ENCODE data around the gene TMEM52B. TPM values are rescaled to one million over a fixed set of nuclear protein-coding genes. Genes with fewer than 3 reads are reported as not detected.

Gene TMEM52B
- total RNA-seq, 1 donor from 2014 or later: not detected

GRCh38 chr12:10136637-10137205, 42.1 kb upstream of the TMEM52B start:
- Histone ChIP-seq H3K27me3 (ENCODE audit: control insufficient read depth, insufficient read depth, low read length) (no peaks in the 10 kb centered on the region), H3K36me3 (ENCODE audit: control insufficient read depth, insufficient read depth, low read length) (no peaks in the 10 kb centered on the region), H3K4me3 (ENCODE audit: low read depth, low read length) (no peak overlapping the region)
- FAIRE-seq (no peak), DNase-seq (ENCODE audit: low read depth) (no peak)
- TF ChIP-seq, protein P1, sequence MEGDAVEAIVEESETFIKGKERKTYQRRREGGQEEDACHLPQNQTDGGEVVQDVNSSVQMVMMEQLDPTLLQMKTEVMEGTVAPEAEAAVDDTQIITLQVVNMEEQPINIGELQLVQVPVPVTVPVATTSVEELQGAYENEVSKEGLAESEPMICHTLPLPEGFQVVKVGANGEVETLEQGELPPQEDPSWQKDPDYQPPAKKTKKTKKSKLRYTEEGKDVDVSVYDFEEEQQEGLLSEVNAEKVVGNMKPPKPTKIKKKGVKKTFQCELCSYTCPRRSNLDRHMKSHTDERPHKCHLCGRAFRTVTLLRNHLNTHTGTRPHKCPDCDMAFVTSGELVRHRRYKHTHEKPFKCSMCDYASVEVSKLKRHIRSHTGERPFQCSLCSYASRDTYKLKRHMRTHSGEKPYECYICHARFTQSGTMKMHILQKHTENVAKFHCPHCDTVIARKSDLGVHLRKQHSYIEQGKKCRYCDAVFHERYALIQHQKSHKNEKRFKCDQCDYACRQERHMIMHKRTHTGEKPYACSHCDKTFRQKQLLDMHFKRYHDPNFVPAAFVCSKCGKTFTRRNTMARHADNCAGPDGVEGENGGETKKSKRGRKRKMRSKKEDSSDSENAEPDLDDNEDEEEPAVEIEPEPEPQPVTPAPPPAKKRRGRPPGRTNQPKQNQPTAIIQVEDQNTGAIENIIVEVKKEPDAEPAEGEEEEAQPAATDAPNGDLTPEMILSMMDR (IDR thresholded peaks at IDR 0.05; ENCODE audit: insufficient read depth, low read length, severe bottlenecking): no peak

DNA sequence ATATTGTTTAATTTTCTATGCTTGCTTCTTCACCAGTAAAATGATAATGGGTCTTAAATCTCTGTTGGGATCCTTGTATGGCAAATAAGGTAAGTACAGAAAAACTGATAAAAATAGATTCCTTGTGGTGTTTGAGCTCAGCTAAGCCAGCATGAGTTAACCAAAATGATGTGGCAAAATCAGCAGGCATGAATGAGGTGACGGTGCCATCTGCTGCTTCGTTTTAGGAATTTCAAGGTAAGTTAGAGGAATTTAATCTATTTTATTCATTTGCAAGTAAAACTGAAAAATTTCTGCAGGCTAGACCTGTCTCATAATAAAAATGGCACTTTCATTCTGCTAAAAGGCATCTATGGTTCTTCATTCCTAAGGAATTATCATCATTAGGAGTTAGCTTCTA, 38.8 kb upstream of the TMEM52B start:
- Histone ChIP-seq H3K4me3 (ENCODE audit: low read depth, low read length) (no peak overlapping the region), H3K36me3 (ENCODE audit: control insufficient read depth, insufficient read depth, low read length) (no peaks in the 10 kb centered on the region), H3K27me3 (ENCODE audit: control insufficient read depth, insufficient read depth, low read length) (no peaks in the 10 kb centered on the region)
- DNase-seq (ENCODE audit: low read depth) (peak; percentile 61), FAIRE-seq (no peak)
- TF ChIP-seq, protein P1 (IDR thresholded peaks at IDR 0.05; ENCODE audit: insufficient read depth, low read length, severe bottlenecking): peak; percentile 46

DNA sequence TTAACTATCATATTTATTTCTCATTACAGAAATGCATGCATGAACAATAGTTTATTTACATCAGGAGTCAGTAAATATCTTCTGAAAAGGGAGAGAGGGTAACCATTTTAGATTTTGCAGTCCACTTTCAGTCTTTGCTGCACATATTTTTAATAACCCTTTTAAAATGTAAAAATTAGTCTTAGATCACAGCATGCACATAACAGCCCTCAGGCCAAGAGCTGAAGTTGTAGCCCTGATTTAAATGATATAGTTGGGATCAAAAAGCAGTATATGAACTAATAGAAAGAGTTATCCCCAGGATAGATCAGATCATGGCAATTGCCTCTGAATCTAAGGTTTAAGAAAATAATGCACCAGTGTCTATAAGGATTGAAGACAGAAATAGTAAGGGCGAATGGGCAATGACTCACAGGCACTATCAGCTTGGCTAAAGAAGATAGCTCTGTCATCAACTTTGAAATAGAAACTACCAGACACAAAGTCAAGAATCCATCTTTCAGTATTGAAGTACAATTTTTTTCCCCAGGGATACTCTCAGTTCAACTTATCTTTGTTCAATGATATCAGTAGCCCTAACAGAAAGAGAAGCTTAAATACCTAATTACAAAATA, 35.7 kb upstream of the TMEM52B start:
- H3K27me3 ChIP-seq (ENCODE audit: control insufficient read depth, insufficient read depth, low read length): no peaks in the 10 kb centered on the region
- TF ChIP-seq, protein P1 (IDR thresholded peaks at IDR 0.05; ENCODE audit: insufficient read depth, low read length, severe bottlenecking): no peak
- DNase-seq (ENCODE audit: low read depth) (peak; percentile 35), FAIRE-seq (no peak)
- no peak overlapping the region for H3K4me3 ChIP-seq (ENCODE audit: low read depth, low read length)
- H3K36me3 ChIP-seq (ENCODE audit: control insufficient read depth, insufficient read depth, low read length): no peaks in the 10 kb centered on the region

- Histone ChIP-seq H3K27me3 (ENCODE audit: control insufficient read depth, insufficient read depth, low read length) (no peaks in the 10 kb centered on the region), H3K4me3 (ENCODE audit: low read depth, low read length) (no peak overlapping the region), H3K36me3 (ENCODE audit: control insufficient read depth, insufficient read depth, low read length) (no peaks in the 10 kb centered on the region)
- TF ChIP-seq, protein P1 (IDR thresholded peaks at IDR 0.05; ENCODE audit: insufficient read depth, low read length, severe bottlenecking): no peak
- FAIRE-seq (no peak), DNase-seq (ENCODE audit: low read depth) (no peak)
Measured at GRCh38 chr12:10147714-10148403, 31.0 kb upstream of the TMEM52B start.

GRCh38 chr12:10151621-10152020, 27.2 kb upstream of the TMEM52B start:
- H3K4me3 ChIP-seq (ENCODE audit: low read depth, low read length): no peak overlapping the region
- TF ChIP-seq, protein P1 (IDR thresholded peaks at IDR 0.05; ENCODE audit: insufficient read depth, low read length, severe bottlenecking): no peak
- no peaks in the 10 kb centered on the region for H3K36me3 ChIP-seq (ENCODE audit: control insufficient read depth, insufficient read depth, low read length)
- H3K27me3 ChIP-seq (ENCODE audit: control insufficient read depth, insufficient read depth, low read length): no peaks in the 10 kb centered on the region
- FAIRE-seq (no peak), DNase-seq (ENCODE audit: low read depth) (no peak)
